Measurements from ENCODE around the gene LYL1.

DNA sequence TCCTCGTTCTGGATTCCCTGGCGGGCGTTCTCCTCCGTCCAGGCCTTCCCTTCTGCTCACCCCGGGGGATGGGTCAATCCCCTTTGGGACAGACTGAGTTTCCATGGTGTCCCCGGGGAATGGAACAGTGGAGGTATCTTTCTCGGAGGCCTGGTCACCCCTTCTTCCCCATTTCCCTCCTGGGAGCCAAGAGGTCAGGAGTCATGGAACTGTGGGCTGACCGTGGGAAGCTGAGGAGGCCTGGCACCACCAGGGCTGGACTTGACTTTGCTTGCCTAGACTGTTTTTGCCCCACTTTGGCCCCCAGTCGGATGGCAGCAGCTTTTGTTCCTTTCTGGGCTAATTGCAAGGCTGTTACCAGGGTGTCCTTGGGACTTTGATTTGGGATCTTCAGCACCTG is 17.4 kb upstream of the LYL1 start:
- TF ChIP-seq CTCF (IDR thresholded peaks at IDR 0.05; ENCODE audit: low read depth, low read length, poor library complexity, severe bottlenecking): no peak
- TF ChIP-seq EZH2phosphoT487 (IDR thresholded peaks at IDR 0.05; ENCODE audit: borderline replicate concordance, low read length): no peak

All from DOHH2 (cell line).